ENCODE results near the gene MSX1. TPM values are rescaled to one million over a fixed set of nuclear protein-coding genes. Genes with fewer than 3 reads are reported as not detected.
A peak's percentile ranks its signal among the peaks of the same experiment; 100 is the strongest.

Gene MSX1
- total and polyA plus RNA-seq, 2 of the 13 experiments (the other 11 are each of a cell fraction or from before 2014, with no cell fraction given) = 12.1 to 14.9 TPM

DNA sequence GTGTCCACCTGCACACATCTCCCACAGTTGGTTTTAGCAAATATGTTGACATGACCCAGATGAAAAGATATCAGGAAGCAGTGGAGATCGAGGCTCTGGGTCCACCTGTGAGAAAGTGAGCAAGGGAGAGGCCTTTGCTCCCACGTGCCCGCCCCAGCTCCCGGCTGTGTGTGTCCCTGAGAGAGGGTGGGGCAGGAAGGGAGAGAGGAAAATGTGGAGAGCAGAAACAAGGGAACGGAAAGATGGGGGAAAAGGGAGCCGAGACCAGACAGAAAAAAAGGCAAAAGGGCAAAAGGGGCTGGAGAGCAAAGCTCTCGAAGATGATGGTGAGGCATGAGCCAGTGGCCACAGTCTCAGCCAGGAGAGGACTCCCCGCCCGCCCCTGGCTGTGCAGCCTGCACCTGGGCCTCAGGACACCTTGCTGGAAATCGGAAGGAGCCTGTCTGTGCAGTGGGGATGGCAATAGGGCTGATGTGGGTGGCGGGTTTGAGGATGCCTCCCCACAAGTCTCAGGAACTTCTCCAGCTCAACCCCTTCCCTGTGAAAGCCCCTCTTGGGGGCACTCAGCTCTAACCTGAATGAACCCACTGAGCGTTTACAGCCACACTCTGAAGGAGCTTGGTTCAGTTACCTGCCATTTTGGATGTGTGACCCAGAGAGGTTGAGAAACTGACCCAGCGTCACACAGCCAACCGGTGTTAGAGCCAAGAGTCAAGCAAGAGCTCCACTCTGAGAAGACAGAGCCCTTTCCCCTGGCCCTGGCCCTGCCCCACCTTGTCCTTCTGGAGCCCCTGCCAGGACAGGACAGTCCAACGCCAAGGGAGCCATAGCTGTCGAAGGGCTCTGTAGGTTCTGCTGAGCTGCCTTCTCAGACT, 20.3 kb upstream of the MSX1 start (continued):
- TF ChIP-seq, protein P1, sequence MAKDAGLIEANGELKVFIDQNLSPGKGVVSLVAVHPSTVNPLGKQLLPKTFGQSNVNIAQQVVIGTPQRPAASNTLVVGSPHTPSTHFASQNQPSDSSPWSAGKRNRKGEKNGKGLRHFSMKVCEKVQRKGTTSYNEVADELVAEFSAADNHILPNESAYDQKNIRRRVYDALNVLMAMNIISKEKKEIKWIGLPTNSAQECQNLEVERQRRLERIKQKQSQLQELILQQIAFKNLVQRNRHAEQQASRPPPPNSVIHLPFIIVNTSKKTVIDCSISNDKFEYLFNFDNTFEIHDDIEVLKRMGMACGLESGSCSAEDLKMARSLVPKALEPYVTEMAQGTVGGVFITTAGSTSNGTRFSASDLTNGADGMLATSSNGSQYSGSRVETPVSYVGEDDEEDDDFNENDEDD (CRISPR knock-in tag; IDR thresholded peaks at IDR 0.05; ENCODE audit: borderline replicate concordance) = no peak
- TF ChIP-seq RBFOX2 (IDR thresholded peaks at IDR 0.05; ENCODE audit: low read depth, low read length) (no peak), MTA1 (CRISPR knock-in tag; IDR thresholded peaks at IDR 0.05; ENCODE audit: borderline replicate concordance) (0 out of 2 replicates have a peak, but pooled peaks have one; percentile 25), SNAPC4 (CRISPR knock-in tag; IDR thresholded peaks at IDR 0.05) (no peak), FOSL2 (CRISPR knock-in tag; IDR thresholded peaks at IDR 0.05) (no peak), ZNF34 (CRISPR knock-in tag; IDR thresholded peaks at IDR 0.05; ENCODE audit: borderline replicate concordance) (no peak), MAFK (conservative IDR thresholded peaks at IDR 0.05 in 1 of 2, IDR thresholded peaks at IDR 0.05 in 1 of 2; ENCODE audit: low read length in 2 of 2) (no peak), KDM4B (CRISPR knock-in tag; IDR thresholded peaks at IDR 0.05) (no peak), ZNF232 (CRISPR knock-in tag; IDR thresholded peaks at IDR 0.05; ENCODE audit: borderline replicate concordance) (no peak), ZNF253 (CRISPR knock-in tag; IDR thresholded peaks at IDR 0.05; ENCODE audit: borderline replicate concordance) (no peak), EP300 (IDR thresholded peaks at IDR 0.05; ENCODE audit: low read depth in 2 of 2, low read length in 2 of 2) (no peak), EP300 (CRISPR knock-in tag; IDR thresholded peaks at IDR 0.05; ENCODE audit: borderline replicate concordance) (no peak), ARNTL (CRISPR knock-in tag; IDR thresholded peaks at IDR 0.05) (peak; percentile 80), ZBTB8A (CRISPR knock-in tag; IDR thresholded peaks at IDR 0.05; ENCODE audit: borderline replicate concordance, low read depth) (no peak), HNF4A (CRISPR knock-in tag; IDR thresholded peaks at IDR 0.05) (0 out of 2 replicates have a peak, but pooled peaks have one; percentile 39), GABPB1 (CRISPR knock-in tag; IDR thresholded peaks at IDR 0.05) (no peak)
- TF ChIP-seq, protein P2, sequence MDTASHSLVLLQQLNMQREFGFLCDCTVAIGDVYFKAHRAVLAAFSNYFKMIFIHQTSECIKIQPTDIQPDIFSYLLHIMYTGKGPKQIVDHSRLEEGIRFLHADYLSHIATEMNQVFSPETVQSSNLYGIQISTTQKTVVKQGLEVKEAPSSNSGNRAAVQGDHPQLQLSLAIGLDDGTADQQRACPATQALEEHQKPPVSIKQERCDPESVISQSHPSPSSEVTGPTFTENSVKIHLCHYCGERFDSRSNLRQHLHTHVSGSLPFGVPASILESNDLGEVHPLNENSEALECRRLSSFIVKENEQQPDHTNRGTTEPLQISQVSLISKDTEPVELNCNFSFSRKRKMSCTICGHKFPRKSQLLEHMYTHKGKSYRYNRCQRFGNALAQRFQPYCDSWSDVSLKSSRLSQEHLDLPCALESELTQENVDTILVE (CRISPR knock-in tag; IDR thresholded peaks at IDR 0.05) = no peak
- TF ChIP-seq, protein P3, sequence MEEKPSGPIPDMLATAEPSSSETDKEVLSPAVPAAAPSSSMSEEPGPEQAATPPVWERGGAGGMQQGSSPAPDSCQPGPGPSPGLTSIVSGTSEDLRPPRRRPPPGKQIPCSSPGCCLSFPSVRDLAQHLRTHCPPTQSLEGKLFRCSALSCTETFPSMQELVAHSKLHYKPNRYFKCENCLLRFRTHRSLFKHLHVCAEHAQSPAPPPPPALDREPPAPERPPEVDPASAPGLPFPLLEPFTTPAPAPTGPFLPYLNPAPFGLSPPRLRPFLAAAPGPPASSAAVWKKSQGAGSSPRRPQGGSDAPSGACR (CRISPR knock-in tag; IDR thresholded peaks at IDR 0.05) = no peak
- TF ChIP-seq, protein P4, sequence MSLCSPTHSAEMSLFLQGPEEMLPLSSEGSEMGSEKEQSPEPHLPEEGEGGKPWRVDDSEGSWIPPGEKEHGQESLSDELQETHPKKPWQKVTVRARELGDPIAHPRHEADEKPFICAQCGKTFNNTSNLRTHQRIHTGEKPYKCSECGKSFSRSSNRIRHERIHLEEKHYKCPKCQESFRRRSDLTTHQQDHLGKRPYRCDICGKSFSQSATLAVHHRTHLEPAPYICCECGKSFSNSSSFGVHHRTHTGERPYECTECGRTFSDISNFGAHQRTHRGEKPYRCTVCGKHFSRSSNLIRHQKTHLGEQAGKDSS (CRISPR knock-in tag; IDR thresholded peaks at IDR 0.05; ENCODE audit: borderline replicate concordance, low read depth) = no peak
